Endothelial cell (in vitro differentiated cells): ENCODE results near the gene CHMP2A. TPM values are rescaled to one million over a fixed set of nuclear protein-coding genes. Genes with fewer than 3 reads are reported as not detected.
"Not testable (repeated sequence)": the region's sequence is repeated elsewhere in the genome, so short reads cannot be mapped to it uniquely, and the experiment has no call there.

ENCODE experiments used
- DNase-seq: peaks from one replicate; pipeline ENCODE4 v3.0.0; 2021; ENCODE audit warnings: low spot score
- H3K27ac Mint-ChIP-seq: one replicate; pipeline ENCODE4 v1.8.0; 2021; ENCODE audit warnings: mixed read lengths, inconsistent platforms; ENCODE audit not compliant: unreplicated experiment
- H3K27me3 Mint-ChIP-seq: one replicate; pipeline ENCODE4 v1.8.0; 2021; ENCODE audit warnings: mild to moderate bottlenecking, moderate library complexity, mixed read lengths, inconsistent platforms; ENCODE audit not compliant: unreplicated experiment
- H3K36me3 Mint-ChIP-seq: one replicate; pipeline ENCODE4 v1.8.0; 2021; ENCODE audit warnings: mild to moderate bottlenecking, low read depth, mixed read lengths, inconsistent platforms; ENCODE audit not compliant: unreplicated experiment
- H3K4me1 Mint-ChIP-seq: one replicate; pipeline ENCODE4 v1.8.0; 2021; ENCODE audit warnings: mild to moderate bottlenecking, mixed read lengths, inconsistent platforms; ENCODE audit not compliant: unreplicated experiment
- H3K4me3 Mint-ChIP-seq: one replicate; pipeline ENCODE4 v1.8.0; 2021; ENCODE audit warnings: mild to moderate bottlenecking, mixed read lengths, inconsistent platforms; ENCODE audit not compliant: unreplicated experiment
- H3K9me3 Mint-ChIP-seq: one replicate; pipeline ENCODE4 v1.8.0; 2021; ENCODE audit warnings: mixed read lengths, inconsistent platforms; ENCODE audit not compliant: unreplicated experiment
- total RNA-seq: library from RNA; stranded (reverse); fragmentation: NEBNext Ultra II Directional; extraction: Animal tissue kit (Norgen Biotek cat#: 25700); gene quantifications from one replicate; pipeline ENCODE4 v1.2.1, GENCODE V29; 2021; ENCODE audit not compliant: unreplicated experiment
- TF ChIP-seq, protein P1 (sequence below): fragments of 200-600 bp; sonication (generic); IDR thresholded peaks from one replicate; pipeline ENCODE4 v1.5.0; 2021; ENCODE audit warnings: antibody characterized with exemption; ENCODE audit not compliant: unreplicated experiment

Gene CHMP2A
- total RNA-seq, 1 donor from 2014 or later, result 130 TPM

DNA sequence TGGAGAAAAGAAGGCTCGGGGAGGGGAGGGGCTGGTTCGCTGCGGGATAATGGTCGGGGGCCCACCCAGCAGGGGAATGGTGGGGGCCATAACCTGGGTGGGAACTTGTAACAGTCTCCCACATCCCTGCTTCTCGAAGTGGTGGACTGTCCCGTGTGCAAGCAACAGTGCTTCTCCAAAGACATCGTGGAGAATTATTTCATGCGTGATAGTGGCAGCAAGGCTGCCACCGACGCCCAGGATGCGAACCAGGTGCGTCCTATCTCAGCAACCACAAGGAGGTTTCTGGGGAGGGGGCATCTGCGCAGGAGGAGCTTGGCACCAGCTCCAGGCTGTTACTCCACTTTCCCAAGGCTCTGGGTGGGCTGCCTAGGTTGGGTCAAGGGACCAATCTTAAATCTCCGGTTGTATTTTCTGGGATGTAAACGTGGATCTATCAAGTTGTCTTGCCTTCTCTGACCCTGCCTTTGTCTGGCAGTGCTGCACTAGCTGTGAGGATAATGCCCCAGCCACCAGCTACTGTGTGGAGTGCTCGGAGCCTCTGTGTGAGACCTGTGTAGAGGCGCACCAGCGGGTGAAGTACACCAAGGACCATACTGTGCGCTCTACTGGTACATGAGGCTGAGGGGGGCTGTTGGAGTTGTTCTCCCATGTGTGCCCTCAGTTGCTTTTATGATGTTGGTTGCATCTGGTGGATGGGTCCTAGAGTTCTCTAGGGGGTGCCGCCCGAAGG, 9.5 kb downstream of the CHMP2A start:
- Mint-ChIP-seq H3K27ac (peak overlapping the region; percentile 92), H3K4me1 (peaks cover 18% of the 10 kb centered on the region), H3K27me3 (peaks cover 28% of the 10 kb centered on the region), H3K9me3 (no peaks in the 10 kb centered on the region), H3K36me3 (peaks cover 30% of the 10 kb centered on the region), H3K4me3 (peak overlapping the region; percentile 98)
- no peak for DNase-seq
- TF ChIP-seq, protein P1, sequence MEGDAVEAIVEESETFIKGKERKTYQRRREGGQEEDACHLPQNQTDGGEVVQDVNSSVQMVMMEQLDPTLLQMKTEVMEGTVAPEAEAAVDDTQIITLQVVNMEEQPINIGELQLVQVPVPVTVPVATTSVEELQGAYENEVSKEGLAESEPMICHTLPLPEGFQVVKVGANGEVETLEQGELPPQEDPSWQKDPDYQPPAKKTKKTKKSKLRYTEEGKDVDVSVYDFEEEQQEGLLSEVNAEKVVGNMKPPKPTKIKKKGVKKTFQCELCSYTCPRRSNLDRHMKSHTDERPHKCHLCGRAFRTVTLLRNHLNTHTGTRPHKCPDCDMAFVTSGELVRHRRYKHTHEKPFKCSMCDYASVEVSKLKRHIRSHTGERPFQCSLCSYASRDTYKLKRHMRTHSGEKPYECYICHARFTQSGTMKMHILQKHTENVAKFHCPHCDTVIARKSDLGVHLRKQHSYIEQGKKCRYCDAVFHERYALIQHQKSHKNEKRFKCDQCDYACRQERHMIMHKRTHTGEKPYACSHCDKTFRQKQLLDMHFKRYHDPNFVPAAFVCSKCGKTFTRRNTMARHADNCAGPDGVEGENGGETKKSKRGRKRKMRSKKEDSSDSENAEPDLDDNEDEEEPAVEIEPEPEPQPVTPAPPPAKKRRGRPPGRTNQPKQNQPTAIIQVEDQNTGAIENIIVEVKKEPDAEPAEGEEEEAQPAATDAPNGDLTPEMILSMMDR, result no peak

DNA sequence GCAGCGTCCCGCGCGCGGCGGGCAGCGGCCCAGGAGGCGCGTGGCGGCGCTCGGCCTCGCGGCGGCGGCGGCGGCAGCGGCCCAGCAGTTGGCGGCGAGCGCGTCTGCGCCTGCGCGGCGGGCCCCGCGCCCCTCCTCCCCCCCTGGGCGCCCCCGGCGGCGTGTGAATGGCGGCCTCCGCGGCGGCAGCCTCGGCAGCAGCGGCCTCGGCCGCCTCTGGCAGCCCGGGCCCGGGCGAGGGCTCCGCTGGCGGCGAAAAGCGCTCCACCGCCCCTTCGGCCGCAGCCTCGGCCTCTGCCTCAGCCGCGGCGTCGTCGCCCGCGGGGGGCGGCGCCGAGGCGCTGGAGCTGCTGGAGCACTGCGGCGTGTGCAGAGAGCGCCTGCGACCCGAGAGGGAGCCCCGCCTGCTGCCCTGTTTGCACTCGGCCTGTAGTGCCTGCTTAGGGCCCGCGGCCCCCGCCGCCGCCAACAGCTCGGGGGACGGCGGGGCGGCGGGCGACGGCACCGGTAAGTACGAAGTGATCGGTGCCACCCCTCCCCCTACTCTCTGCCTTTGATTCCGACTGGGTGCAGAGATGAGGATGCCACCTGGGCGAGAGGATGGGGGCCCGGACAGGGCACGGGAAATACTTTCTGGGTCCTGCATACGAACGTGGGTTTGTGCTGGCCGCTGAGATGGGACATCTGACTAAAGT, 10.2 kb downstream of the CHMP2A start:
- peaks cover 18% of the 10 kb centered on the region for H3K4me1 Mint-ChIP-seq

DNA sequence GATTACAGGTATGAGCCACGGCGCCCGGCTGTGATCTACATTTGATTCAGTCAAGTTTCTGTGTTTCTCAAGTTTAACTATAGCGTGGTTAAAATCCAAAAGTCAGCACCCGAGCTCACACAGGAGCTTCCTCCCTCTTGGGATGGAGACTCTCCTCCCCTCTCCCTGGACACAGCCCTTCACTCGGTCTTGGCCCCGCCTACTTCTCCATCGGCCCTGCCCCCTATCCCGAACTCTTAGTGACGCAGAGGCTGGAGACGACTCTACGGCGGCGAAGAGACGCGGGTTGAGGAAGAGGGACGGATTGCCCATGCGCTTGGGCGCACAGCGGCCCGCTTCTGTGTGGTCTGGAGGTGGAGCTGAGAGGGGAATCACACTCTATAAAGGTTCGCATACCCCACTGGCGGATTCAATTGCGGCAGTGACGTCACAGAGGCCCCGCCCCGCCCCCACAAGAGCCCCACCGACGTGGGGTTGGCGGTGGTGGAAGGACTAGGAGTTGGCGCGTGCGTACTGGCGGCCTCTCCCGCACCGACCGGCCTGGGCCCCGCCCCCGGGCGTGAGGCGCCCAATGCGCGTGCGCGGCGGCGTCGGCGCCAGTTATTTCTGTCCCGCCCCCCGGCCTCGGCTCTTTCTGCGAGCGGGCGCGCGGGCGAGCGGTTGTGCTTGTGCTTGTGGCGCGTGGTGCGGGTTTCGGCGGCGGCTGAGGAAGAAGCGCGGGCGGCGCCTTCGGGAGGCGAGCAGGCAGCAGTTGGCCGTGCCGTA, 10.9 kb downstream of the CHMP2A start, which contains the start of gene TRIM28:
TRIM28 (plus strand) TSS at position 239 of the 765 bp plus-strand sequence. CDS start 694 bp downstream, outside the sequence.
- no peaks in the 10 kb centered on the region for H3K9me3 Mint-ChIP-seq
- H3K36me3 Mint-ChIP-seq, result peaks cover 23% of the 10 kb centered on the region
- peaks cover 18% of the 10 kb centered on the region for H3K4me1 Mint-ChIP-seq
- TF ChIP-seq, protein P1, result no peak
- peak within 1 kb of the TSS; percentile 99 for H3K27ac Mint-ChIP-seq
- DNase-seq, result peak; percentile 99
- H3K27me3 Mint-ChIP-seq, result peaks cover 28% of the 10 kb centered on the region
- H3K4me3 Mint-ChIP-seq, result peak within 1 kb of the TSS; percentile 98

More for the DNA sequence above, 10.2 kb downstream of the CHMP2A start:
- H3K4me3 Mint-ChIP-seq, result peak overlapping the region; percentile 98
- peaks cover 25% of the 10 kb centered on the region for H3K27me3 Mint-ChIP-seq
- H3K9me3 Mint-ChIP-seq, result no peaks in the 10 kb centered on the region
- peaks cover 27% of the 10 kb centered on the region for H3K36me3 Mint-ChIP-seq
- peak; percentile 79 for DNase-seq
- TF ChIP-seq, protein P1, result no peak
- H3K27ac Mint-ChIP-seq, result peak overlapping the region; percentile 92

DNA sequence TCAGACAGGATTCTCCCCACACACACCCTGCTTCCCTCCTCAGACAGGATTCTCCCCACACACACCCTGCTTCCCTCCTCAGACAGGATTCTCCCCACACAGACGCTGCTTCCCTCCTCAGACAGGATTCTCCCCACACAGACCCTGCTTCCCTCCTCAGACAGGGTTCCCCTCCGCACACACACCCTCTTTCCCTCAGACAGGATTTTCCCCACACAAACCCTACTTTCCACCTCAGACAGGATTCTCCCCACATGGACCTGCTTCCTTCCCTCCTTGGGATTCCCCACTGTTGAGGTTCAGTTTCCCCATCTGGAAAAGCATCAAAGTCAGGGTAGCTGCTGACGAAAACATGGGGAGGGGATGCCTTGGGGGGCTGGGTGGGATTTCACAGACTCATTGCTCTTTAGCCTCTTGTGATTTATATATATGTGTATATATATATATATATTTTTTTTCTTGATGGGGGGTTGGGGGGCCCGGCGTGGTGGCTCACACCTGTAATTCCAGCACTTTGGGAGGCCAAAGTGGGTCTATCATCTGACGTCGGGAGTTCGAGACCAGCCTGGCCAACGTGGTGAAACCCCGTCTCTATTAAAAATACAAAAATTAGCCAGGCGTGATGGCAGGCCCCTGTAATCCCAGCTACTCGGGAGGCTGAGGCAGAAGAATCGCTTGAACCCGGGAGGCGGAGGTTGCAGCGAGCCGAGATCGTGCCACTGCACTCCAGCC, 12.1 kb downstream of the CHMP2A start:
- H3K9me3 Mint-ChIP-seq, DNase-seq: not testable (repeated sequence)
- peak overlapping the region; percentile 42 for H3K4me3 Mint-ChIP-seq
- H3K27ac Mint-ChIP-seq, result peak overlapping the region; percentile 70
- peaks cover 20% of the 10 kb centered on the region for H3K4me1 Mint-ChIP-seq
- H3K27me3 Mint-ChIP-seq, result peaks cover 28% of the 10 kb centered on the region
- peaks cover 18% of the 10 kb centered on the region for H3K36me3 Mint-ChIP-seq

DNA sequence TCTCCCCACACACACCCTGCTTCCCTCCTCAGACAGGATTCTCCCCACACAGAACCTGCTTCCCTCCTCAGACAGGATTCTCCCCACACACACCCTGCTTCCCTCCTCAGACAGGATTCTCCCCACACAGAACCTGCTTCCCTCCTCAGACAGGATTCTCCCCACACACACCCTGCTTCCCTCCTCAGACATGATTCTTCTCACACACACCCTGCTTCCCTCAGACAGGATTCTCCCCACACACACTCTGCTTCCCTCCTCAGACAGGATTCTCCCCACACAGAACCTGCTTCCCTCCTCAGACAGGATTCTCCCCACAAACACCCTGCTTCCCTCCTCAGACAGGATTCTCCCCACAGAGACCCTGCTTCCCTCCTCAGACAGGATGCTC, 15.7 kb downstream of the CHMP2A start:
- not testable (repeated sequence) for DNase-seq, H3K4me1 Mint-ChIP-seq, H3K36me3 Mint-ChIP-seq, H3K9me3 Mint-ChIP-seq
- H3K27ac Mint-ChIP-seq, result peak overlapping the region; percentile 30
- peak overlapping the region; percentile 25 for H3K4me3 Mint-ChIP-seq
- peaks cover 10% of the 10 kb centered on the region for H3K27me3 Mint-ChIP-seq
